Activated CD8-positive, alpha-beta memory T cell treated with anti-CD3 and anti-CD28 coated beads, Interleukin-2, amount 50 U/mL, for 24 hours (primary cell): ENCODE results near the gene SMAD1.

Source experiments
- DNase-seq: peaks from one replicate; pipeline ENCODE4 v3.0.0-alpha.2; 2020; ENCODE audit errors: extremely low read depth

Gene SMAD1

DNA sequence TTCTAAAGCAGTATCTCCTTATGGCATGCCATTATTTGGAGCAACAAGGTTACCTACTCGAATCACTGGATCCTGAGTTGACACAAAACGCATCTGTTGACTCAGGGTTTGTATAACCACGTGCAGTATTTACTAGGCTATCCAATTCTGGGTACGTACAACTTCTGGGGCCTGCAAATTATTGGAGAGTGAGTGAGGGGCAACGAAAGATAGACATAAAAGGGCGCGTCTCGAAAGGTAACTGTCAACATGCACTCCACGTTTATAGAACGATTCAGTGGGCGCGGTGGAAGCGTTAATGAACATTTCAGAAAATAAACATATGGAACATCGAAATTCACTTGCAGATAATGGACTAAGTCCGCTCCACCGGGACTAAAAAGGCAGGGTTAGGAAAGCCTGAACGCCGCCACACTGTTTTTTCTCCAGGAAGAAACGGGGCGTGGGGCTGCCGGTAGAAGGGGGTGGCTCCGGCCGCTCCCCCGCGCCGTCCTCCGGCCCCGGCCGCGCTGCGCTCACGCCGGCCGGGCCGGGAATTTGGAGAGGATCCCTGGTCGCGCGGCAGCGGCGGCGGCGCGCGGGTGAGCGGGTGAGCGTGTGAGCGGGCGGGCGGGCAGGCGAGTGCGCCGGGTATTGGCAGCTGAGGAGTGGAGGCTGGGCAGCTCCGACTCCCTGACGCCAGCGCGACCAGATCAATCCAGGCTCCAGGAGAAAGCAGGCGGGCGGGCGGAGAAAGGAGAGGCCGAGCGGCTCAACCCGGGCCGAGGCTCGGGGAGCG is at the start of gene SMAD1:
SMAD1 (plus strand) TSS at position 690 of the 778 bp plus-strand sequence. CDS start 32,761 bp downstream, outside the sequence.
- DNase-seq: no peak

GRCh38 chr4:145433684-145434083 is 48.0 kb upstream of the SMAD1 start:
- no peak for DNase-seq

GRCh38 chr4:145435646-145436045 is 46.0 kb upstream of the SMAD1 start:
- no peak for DNase-seq

DNA sequence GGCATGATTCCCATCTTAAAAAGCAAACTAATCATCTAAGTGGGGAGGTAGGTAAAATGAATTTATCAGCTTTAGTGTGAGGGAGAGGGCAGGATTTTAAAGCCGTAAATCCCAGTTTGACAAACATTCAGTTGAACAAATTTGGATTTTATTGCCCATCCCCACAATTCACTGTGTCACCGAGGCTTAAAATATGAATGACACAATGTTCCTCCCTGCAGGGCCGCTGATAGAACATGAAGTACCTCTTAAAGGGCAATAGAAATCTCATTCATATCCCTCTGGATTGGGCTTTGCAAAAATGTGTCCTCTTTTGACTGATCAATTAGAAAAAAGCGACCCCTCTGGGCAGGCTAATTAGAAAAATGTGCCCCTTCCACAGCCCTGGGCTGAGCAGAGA is 45.5 kb upstream of the SMAD1 start:
- DNase-seq: no peak

GRCh38 chr4:145436796-145437195 is 44.9 kb upstream of the SMAD1 start:
- DNase-seq: no peak

- no peak for DNase-seq
Observed at GRCh38 chr4:145437466-145437865, 44.2 kb upstream of the SMAD1 start.

DNA sequence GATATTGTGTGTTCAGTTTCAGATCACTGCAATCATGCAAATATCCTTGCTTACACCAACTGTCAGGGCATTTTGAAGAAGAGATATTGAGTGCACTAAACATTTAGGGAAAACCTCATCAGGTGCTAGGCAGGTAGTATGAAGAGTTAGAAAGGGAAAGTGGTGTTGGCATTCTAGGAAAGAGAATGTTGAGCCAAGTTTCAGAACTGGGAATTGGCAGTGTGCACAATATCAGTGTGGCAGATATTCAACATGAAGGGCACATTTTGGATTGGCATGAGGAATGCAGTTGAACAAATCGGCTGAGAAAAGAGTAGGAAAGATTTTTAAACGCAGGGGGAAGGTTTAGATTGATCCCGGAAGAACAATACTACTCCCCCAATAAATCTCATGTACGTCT is 43.4 kb upstream of the SMAD1 start:
- DNase-seq: no peak

DNA sequence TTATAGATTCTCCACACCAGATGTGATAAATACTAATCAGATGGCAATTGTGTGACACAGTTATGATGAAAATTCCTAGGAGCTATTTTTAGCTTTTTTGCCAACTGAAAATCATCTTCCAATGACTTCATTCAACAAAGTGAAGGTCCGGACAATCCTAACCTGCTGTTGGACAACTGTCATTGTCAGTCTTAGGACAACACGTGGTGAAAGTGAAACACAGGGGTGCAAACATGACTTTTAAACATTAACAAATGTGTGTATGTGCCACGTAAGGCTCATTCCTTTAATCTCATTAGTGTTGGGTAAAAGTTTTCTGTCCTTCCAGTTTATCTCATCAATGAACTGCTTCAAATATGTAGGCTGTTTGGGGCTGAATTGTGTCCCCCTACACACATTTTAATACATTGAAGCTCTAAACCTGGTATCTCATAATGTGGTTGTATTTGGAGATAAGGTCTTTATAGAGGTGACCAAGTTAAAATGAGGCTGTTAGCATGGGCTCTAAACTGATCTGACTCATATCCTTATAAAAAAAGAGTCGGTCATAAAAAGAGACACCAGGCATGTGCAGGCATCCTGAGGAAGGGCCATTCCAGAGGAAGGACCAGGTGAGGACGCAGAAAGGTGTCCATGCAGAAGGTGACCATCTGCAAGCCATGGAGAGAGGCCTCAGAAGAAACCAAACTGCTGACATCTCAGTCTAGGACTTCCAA is 41.2 kb upstream of the SMAD1 start:
- DNase-seq: no peak

- DNase-seq: no peak
Observed at GRCh38 chr4:145446184-145446583, 35.5 kb upstream of the SMAD1 start.

GRCh38 chr4:145451895-145452294 is 29.8 kb upstream of the SMAD1 start:
- no peak for DNase-seq

DNA sequence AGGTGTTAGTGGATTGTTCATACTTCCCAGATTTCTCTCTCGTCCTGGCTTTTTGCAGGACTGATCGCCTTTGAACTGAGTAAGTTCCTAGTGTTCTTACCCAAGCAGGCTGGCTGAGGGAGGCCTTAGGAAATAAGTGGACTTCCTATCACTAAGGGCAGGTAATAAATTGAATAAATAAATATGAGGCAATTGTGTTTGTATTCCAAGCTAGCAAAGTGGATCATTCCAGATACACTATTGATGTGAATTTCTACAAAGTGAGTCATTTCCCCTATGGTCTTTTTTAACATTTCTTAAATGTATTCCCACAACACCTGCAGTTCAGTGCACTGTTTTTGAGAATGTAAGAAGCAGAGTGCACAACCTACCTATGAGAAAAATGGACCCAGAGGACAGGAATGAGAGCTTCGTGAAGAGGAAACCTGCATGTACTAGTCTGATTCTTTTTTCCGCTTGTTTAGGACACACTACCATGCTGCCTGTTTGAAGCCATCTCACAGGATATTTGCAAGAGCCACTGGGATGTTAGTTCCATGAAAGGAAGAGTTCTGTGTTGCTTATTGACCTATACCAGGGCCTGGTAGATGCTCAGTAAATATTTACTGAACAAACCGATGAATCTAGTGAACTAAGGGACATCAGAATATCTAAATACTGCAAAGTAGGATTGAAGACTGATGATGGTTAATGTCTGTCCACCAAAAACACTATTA is 29.0 kb upstream of the SMAD1 start:
- DNase-seq: no peak

- DNase-seq: no peak
Observed at GRCh38 chr4:145453163-145453520, 28.5 kb upstream of the SMAD1 start.

DNA sequence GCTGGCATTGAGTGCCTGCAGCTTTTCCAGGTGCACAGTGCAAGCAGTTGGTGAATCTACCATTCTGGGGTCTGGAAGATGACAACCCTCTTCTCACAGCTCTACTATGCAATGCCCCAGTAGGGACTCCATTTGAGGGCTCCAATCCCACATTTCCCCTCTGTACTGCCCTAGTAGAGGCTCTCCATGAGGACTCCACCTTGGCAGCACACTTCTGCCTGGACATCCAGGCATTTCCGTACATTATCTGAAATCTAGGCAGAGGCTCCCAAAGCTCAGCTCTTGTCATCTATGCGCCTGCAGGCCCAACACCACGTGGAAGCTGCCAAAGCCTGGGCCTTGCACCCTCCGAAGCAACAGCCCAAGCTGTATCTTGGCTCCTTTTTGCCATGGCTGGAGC is 8.4 kb upstream of the SMAD1 start:
- DNase-seq: no peak

DNA sequence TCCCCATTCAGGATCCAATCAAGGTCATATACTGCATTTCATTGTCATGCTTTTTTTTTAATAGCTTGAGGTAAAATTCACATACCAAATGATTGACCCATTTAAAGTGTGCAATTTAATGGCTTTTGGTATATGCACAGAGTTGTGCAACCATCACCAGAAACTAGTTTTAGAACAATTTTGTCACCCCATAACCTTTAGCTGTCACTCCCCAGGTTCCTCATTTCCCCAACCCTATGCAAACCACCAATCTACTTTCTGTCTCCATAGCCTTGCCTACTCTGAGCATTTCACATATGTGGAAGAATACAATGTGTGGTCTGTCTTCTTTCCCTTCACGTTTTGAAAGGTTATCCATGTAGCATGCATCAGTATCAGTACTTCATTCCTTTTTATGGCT is 1.4 kb upstream of the SMAD1 start:
- DNase-seq: no peak

GRCh38 chr4:145481942-145482208 is 222 bp downstream of the SMAD1 start:
- no peak for DNase-seq

- peak; percentile 44 for DNase-seq
Observed at GRCh38 chr4:145482209-145483037, 770 bp downstream of the SMAD1 start.

DNA sequence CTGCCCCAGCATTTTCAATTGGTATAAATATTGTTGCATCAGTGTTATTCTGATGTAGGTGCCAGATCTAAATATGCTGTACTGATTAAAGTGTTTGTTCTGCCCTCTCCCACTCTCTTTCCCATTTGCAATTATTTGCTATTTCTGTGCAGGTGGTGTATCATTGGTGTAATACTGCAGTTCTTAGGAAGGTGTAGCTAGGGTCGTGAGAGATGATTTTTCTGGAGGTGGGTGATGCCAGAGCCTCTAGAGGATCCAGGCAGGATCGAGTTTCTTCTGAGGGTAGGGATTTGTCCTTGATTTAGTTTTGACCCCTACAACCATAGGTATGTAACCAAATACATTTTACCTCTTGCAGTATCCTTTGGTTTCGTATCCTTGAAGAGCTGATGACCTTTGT is 1.9 kb downstream of the SMAD1 start:
- no peak for DNase-seq

DNA sequence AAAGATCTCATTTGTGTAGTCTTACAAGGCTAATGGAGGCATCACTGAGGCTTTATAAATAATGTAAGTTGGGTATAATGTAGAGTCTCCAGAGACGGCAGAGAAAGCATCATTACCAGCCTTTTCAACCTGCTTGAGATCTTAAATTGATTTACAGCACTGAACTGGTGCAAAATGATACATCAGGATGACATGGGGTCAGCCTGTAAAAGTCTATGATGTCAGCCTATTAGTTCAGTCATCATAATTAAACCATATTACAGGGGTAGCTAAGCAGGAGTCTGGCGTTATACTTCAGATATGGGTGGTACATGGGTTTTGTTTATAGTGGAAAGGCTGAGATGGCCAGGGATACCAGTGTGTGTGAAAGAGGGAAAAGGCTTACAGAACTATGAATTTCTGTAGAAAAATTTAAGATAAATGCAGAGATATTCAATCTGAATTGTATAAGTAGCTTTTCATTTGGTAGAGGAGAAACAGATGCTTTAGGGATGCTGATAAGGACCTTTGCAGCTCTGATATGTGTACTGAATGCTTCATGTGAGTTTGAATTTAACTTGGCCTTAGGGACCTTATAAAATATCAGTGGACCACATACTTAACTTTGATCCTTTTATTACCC is 2.7 kb downstream of the SMAD1 start:
- DNase-seq: no peak

DNA sequence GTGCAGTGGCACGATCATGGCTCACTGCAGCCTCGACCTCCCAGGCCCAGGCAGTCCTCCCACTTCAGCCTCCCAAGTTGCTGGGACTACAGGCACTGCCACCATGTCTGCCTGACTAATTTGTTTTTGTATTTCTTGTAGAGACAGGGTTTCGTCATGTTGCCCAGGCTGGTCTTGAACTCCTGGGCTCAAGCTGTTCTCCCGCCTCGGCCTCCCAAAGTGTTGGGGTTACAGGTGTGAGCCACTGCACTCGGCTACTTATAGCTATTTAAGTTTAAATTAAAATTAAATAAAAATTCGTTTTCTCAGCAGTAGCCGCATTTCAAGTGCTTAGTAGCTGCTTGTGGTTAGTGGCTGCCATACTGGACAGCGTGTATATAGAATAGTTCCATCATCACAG is 3.5 kb downstream of the SMAD1 start:
- DNase-seq: no peak

- DNase-seq: no peak
Observed at GRCh38 chr4:145486603-145487002, 5.0 kb downstream of the SMAD1 start.

GRCh38 chr4:145487631-145488030 is 6.0 kb downstream of the SMAD1 start:
- DNase-seq: no peak

DNA sequence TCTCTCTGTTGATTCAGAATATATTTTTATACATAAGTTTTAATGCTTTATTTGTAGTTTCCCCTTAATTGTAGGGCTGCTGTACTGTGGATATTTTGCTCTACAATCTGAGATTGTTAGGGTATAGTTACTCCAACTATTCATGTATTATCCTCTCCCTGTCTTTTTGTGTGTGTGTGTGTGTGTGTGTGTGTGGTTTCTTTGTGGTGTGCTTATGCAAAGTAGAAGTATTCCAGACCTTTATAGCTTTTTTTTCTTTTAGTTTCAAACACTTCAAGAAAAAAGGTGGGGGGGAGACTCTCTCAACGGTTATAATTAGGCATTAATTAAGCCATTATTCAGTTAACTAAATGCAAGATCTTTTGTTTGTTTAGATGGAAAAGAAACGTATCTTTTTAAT is 6.7 kb downstream of the SMAD1 start:
- DNase-seq: no peak
